ENCODE results near the gene ATP2B3. TPM values are rescaled to one million over a fixed set of nuclear protein-coding genes. Genes with fewer than 3 reads are reported as not detected.

Gene ATP2B3
- total RNA-seq, 1 donor from 2014 or later: not detected

GRCh38 chrX:153557618-153558355, 40.3 kb downstream of the ATP2B3 start:
- no peaks in the 10 kb centered on the region for H3K36me3 Mint-ChIP-seq (ENCODE audit: low read depth)
- TF ChIP-seq CTCF (IDR thresholded peaks at IDR 0.05): no peak
- ATAC-seq (ENCODE audit: low read depth) (no peak), DNase-seq (no peak)
- intact Hi-C loops (cut with micrococcal nuclease): no loop called here
- H3K4me3 Mint-ChIP-seq: no peak overlapping the region
- no peaks in the 10 kb centered on the region for H3K27me3 Mint-ChIP-seq
- ChIA-PET CTCF (interaction anchor here (5.5 kb wide), 1 partner anchor 104 kb away, joined by 37 read pairs; no protein-coding TSS in a partner anchor), POLR2A (no interaction called here)
- H3K4me1 Mint-ChIP-seq: no peaks in the 10 kb centered on the region
- H3K9me3 Mint-ChIP-seq: no peaks in the 10 kb centered on the region
- H3K27ac Mint-ChIP-seq: no peak overlapping the region

GRCh38 chrX:153560000-153560399, 42.6 kb downstream of the ATP2B3 start:
- no peaks in the 10 kb centered on the region for H3K27me3 Mint-ChIP-seq
- CTCF ChIA-PET: no interaction called here
- no peaks in the 10 kb centered on the region for H3K9me3 Mint-ChIP-seq
- POLR2A ChIA-PET: no interaction called here
- no peak overlapping the region for H3K27ac Mint-ChIP-seq
- H3K4me3 Mint-ChIP-seq: no peak overlapping the region
- no peak for DNase-seq
- no peaks in the 10 kb centered on the region for H3K36me3 Mint-ChIP-seq (ENCODE audit: low read depth)
- no peak for ATAC-seq (ENCODE audit: low read depth)
- intact Hi-C loops (cut with micrococcal nuclease): no loop called here
- no peak for TF ChIP-seq CTCF (IDR thresholded peaks at IDR 0.05)
- peaks cover 2% of the 10 kb centered on the region for H3K4me1 Mint-ChIP-seq

GRCh38 chrX:153560466-153560865, 43.0 kb downstream of the ATP2B3 start:
- intact Hi-C loops (cut with micrococcal nuclease): no loop called here
- Mint-ChIP-seq H3K27ac (no peak overlapping the region), H3K4me3 (no peak overlapping the region), H3K27me3 (no peaks in the 10 kb centered on the region), H3K4me1 (peaks cover 2% of the 10 kb centered on the region), H3K36me3 (ENCODE audit: low read depth) (no peaks in the 10 kb centered on the region), H3K9me3 (no peaks in the 10 kb centered on the region)
- CTCF ChIA-PET: no interaction called here
- DNase-seq: no peak
- TF ChIP-seq CTCF (IDR thresholded peaks at IDR 0.05): no peak
- no peak for ATAC-seq (ENCODE audit: low read depth)
- POLR2A ChIA-PET: no interaction called here

- CTCF ChIA-PET: no interaction called here
- Mint-ChIP-seq H3K4me3 (no peak overlapping the region), H3K4me1 (peaks cover 2% of the 10 kb centered on the region), H3K9me3 (no peaks in the 10 kb centered on the region), H3K27me3 (no peaks in the 10 kb centered on the region), H3K27ac (no peak overlapping the region), H3K36me3 (ENCODE audit: low read depth) (no peaks in the 10 kb centered on the region)
- POLR2A ChIA-PET: no interaction called here
- DNase-seq: no peak
- ATAC-seq (ENCODE audit: low read depth): no peak
- intact Hi-C loops (cut with micrococcal nuclease): no loop called here
- TF ChIP-seq CTCF (IDR thresholded peaks at IDR 0.05): no peak
Observed at GRCh38 chrX:153561337-153561736, 43.9 kb downstream of the ATP2B3 start.

GRCh38 chrX:153562546-153562945, 45.1 kb downstream of the ATP2B3 start:
- no peaks in the 10 kb centered on the region for H3K27me3 Mint-ChIP-seq
- ATAC-seq (ENCODE audit: low read depth) (no peak), DNase-seq (no peak)
- no peaks in the 10 kb centered on the region for H3K36me3 Mint-ChIP-seq (ENCODE audit: low read depth)
- peaks cover 2% of the 10 kb centered on the region for H3K4me1 Mint-ChIP-seq
- ChIA-PET CTCF (no interaction called here), POLR2A (no interaction called here)
- TF ChIP-seq CTCF (IDR thresholded peaks at IDR 0.05): no peak
- no peaks in the 10 kb centered on the region for H3K9me3 Mint-ChIP-seq
- intact Hi-C loops (cut with micrococcal nuclease): no loop called here
- H3K4me3 Mint-ChIP-seq: no peak overlapping the region
- H3K27ac Mint-ChIP-seq: no peak overlapping the region

Data from activated B cell treated with CpG ODN at 0.5 μM for 24 hours (primary cell).